ENCODE results near the gene RABGGTA. TPM values are rescaled to one million over a fixed set of nuclear protein-coding genes. Genes with fewer than 3 reads are reported as not detected.
A peak's percentile ranks its signal among the peaks of the same experiment; 100 is the strongest.
"Not testable (repeated sequence)": the region's sequence is repeated elsewhere in the genome, so short reads cannot be mapped to it uniquely, and the experiment has no call there.

Gene RABGGTA
- total RNA-seq, 6 experiments from 2014 or later = 25.4 to 31.4 (median 27.3) TPM

GRCh38 chr14:24219080-24219479 lies 52.3 kb downstream of the RABGGTA start:
- no peak for DNase-seq
- H3K36me3 Mint-ChIP-seq (ENCODE audit: low read depth) = 0 out of 2 replicates have a peak, but pooled peaks cover 5% of the 10 kb centered on the region
- H3K9me3 Mint-ChIP-seq = no peaks in the 10 kb centered on the region
- H3K4me3 Mint-ChIP-seq = no peak overlapping the region
- no peaks in the 10 kb centered on the region; the same call in 1 of the 2 replicates for H3K27me3 Mint-ChIP-seq (ENCODE audit: insufficient read depth)
- no peak overlapping the region; the same call in 1 of the 2 replicates for H3K27ac Mint-ChIP-seq
- TF ChIP-seq CTCF (IDR thresholded peaks at IDR 0.05) = no peak
- H3K4me1 Mint-ChIP-seq (ENCODE audit: low read depth) = peaks cover 29% of the 10 kb centered on the region

GRCh38 chr14:24216876-24217275 lies 54.5 kb downstream of the RABGGTA start:
- not testable (repeated sequence) for H3K4me3 Mint-ChIP-seq; H3K27me3 Mint-ChIP-seq (ENCODE audit: insufficient read depth); DNase-seq; H3K9me3 Mint-ChIP-seq; H3K36me3 Mint-ChIP-seq (ENCODE audit: low read depth)
- Mint-ChIP-seq H3K27ac (peak overlapping the region; percentile 4; the same call in 1 of the 2 replicates), H3K4me1 (ENCODE audit: low read depth) (peaks cover 38% of the 10 kb centered on the region)

- Mint-ChIP-seq H3K36me3 (ENCODE audit: low read depth) (peaks cover 11% of the 10 kb centered on the region; the same call in 1 of the 2 replicates), H3K4me1 (ENCODE audit: low read depth) (peaks cover 43% of the 10 kb centered on the region), H3K4me3 (peak overlapping the region; percentile 97), H3K27ac (peak overlapping the region; percentile 91), H3K9me3 (no peaks in the 10 kb centered on the region), H3K27me3 (ENCODE audit: insufficient read depth) (peaks cover 2% of the 10 kb centered on the region)
- DNase-seq = no peak
- no peak for TF ChIP-seq CTCF (IDR thresholded peaks at IDR 0.05)
Measured at GRCh38 chr14:24216345-24216699, 55.1 kb downstream of the RABGGTA start.

Other genes with a start within 250 kb of the RABGGTA start
- gene CARMIL3, start 219.6 kb downstream of the RABGGTA start, total RNA-seq (2021; fragmentation: NEBNext Ultra II Directional; extraction: Animal tissue kit (Norgen Biotek cat#: 25700)) = not detected
- not detected for gene CPNE6, start 200.0 kb downstream of the RABGGTA start, total RNA-seq (2021; fragmentation: NEBNext Ultra II Directional; extraction: Animal tissue kit (Norgen Biotek cat#: 25700))
- 10 to 100 TPM; 19.9 to 27.6 (median 24.0) TPM for gene PCK2, start 177.3 kb downstream of the RABGGTA start, total RNA-seq (2021; fragmentation: NEBNext Ultra II Directional; extraction: Animal tissue kit (Norgen Biotek cat#: 25700))
- 10 to 100 TPM; 28.1 to 36.3 (median 32.1) TPM for gene DCAF11, start 156.8 kb downstream of the RABGGTA start, total RNA-seq (2021; fragmentation: NEBNext Ultra II Directional; extraction: Animal tissue kit (Norgen Biotek cat#: 25700))
- under 1 TPM; 0.26 to 0.85 (median 0.49) TPM for gene NRL, start 156.6 kb downstream of the RABGGTA start, total RNA-seq (2021; fragmentation: NEBNext Ultra II Directional; extraction: Animal tissue kit (Norgen Biotek cat#: 25700))
- gene FITM1, start 140.9 kb downstream of the RABGGTA start, total RNA-seq (2021; fragmentation: NEBNext Ultra II Directional; extraction: Animal tissue kit (Norgen Biotek cat#: 25700)) = not detected
- 100 to 1,000 TPM in 4 of 6 experiments, 10 to 100 TPM in 2; 88.4 to 120 (median 113) TPM for gene PSME1, start 135.4 kb downstream of the RABGGTA start, total RNA-seq (2021; fragmentation: NEBNext Ultra II Directional; extraction: Animal tissue kit (Norgen Biotek cat#: 25700))
- 10 to 100 TPM; 13.2 to 17.0 (median 15.3) TPM for gene EMC9, start 130.0 kb downstream of the RABGGTA start, total RNA-seq (2021; fragmentation: NEBNext Ultra II Directional; extraction: Animal tissue kit (Norgen Biotek cat#: 25700))
- 100 to 1,000 TPM; 108 to 143 (median 136) TPM for gene PSME2, start 125.0 kb downstream of the RABGGTA start, total RNA-seq (2021; fragmentation: NEBNext Ultra II Directional; extraction: Animal tissue kit (Norgen Biotek cat#: 25700))
- 10 to 100 TPM; 38.5 to 53.6 (median 47.2) TPM for gene RNF31, start 124.1 kb downstream of the RABGGTA start, total RNA-seq (2021; fragmentation: NEBNext Ultra II Directional; extraction: Animal tissue kit (Norgen Biotek cat#: 25700))
- gene IRF9, start 110.3 kb downstream of the RABGGTA start, total RNA-seq (2021; fragmentation: NEBNext Ultra II Directional; extraction: Animal tissue kit (Norgen Biotek cat#: 25700)) = 10 to 100 TPM; 23.6 to 38.8 (median 32.3) TPM
- 1 to 10 TPM; 2.9 to 3.9 (median 3.2) TPM for gene REC8, start 99.5 kb downstream of the RABGGTA start, total RNA-seq (2021; fragmentation: NEBNext Ultra II Directional; extraction: Animal tissue kit (Norgen Biotek cat#: 25700))
- gene IPO4, start 82.8 kb downstream of the RABGGTA start, total RNA-seq (2021; fragmentation: NEBNext Ultra II Directional; extraction: Animal tissue kit (Norgen Biotek cat#: 25700)) = 10 to 100 TPM; 70.4 to 85.2 (median 79.4) TPM
- 10 to 100 TPM; 68.1 to 80.4 (median 71.0) TPM for gene TM9SF1, start 76.2 kb downstream of the RABGGTA start, total RNA-seq (2021; fragmentation: NEBNext Ultra II Directional; extraction: Animal tissue kit (Norgen Biotek cat#: 25700))
- under 1 TPM in 2 of 6 experiments, not detected in 4; 0.16 to 0.45 TPM for gene TSSK4, start 65.9 kb downstream of the RABGGTA start, total RNA-seq (2021; fragmentation: NEBNext Ultra II Directional; extraction: Animal tissue kit (Norgen Biotek cat#: 25700))
- 10 to 100 TPM; 32.4 to 41.1 (median 38.8) TPM for gene CHMP4A, start 58.1 kb downstream of the RABGGTA start, total RNA-seq (2021; fragmentation: NEBNext Ultra II Directional; extraction: Animal tissue kit (Norgen Biotek cat#: 25700))
- 10 to 100 TPM in 5 of 6 experiments, 1 to 10 TPM in 1; 9.8 to 14.4 (median 12.3) TPM for gene MDP1, start 55.5 kb downstream of the RABGGTA start, total RNA-seq (2021; fragmentation: NEBNext Ultra II Directional; extraction: Animal tissue kit (Norgen Biotek cat#: 25700))
- 100 to 1,000 TPM; 309 to 401 (median 372) TPM for gene NEDD8, start 39.2 kb downstream of the RABGGTA start, total RNA-seq (2021; fragmentation: NEBNext Ultra II Directional; extraction: Animal tissue kit (Norgen Biotek cat#: 25700))
- 10 to 100 TPM; 70.6 to 76.7 (median 73.6) TPM for gene GMPR2, start 38.7 kb downstream of the RABGGTA start, total RNA-seq (2021; fragmentation: NEBNext Ultra II Directional; extraction: Animal tissue kit (Norgen Biotek cat#: 25700))
- 10 to 100 TPM; 54.2 to 73.4 (median 67.5) TPM for gene TINF2, start 29.0 kb downstream of the RABGGTA start, total RNA-seq (2021; fragmentation: NEBNext Ultra II Directional; extraction: Animal tissue kit (Norgen Biotek cat#: 25700))
- 1 to 10 TPM in 5 of 6 experiments, under 1 TPM in 1; 0.97 to 2.9 (median 1.3) TPM for gene TGM1, start 8.4 kb downstream of the RABGGTA start, total RNA-seq (2021; fragmentation: NEBNext Ultra II Directional; extraction: Animal tissue kit (Norgen Biotek cat#: 25700))
- 10 to 100 TPM; 32.9 to 42.2 (median 39.1) TPM for gene DHRS1, start 28.2 kb upstream of the RABGGTA start, total RNA-seq (2021; fragmentation: NEBNext Ultra II Directional; extraction: Animal tissue kit (Norgen Biotek cat#: 25700))
- 10 to 100 TPM; 25.4 to 31.1 (median 28.1) TPM for gene NOP9, start 28.3 kb upstream of the RABGGTA start, total RNA-seq (2021; fragmentation: NEBNext Ultra II Directional; extraction: Animal tissue kit (Norgen Biotek cat#: 25700))
- under 1 TPM in 5 of 6 experiments, not detected in 1; 0.17 to 0.40 (median 0.20) TPM for gene CIDEB, start 36.4 kb upstream of the RABGGTA start, total RNA-seq (2021; fragmentation: NEBNext Ultra II Directional; extraction: Animal tissue kit (Norgen Biotek cat#: 25700))
- gene LTB4R2, start 38.5 kb upstream of the RABGGTA start, total RNA-seq (2021; fragmentation: NEBNext Ultra II Directional; extraction: Animal tissue kit (Norgen Biotek cat#: 25700)) = 1 to 10 TPM; 2.2 to 3.0 (median 2.3) TPM
- gene LTB4R, start 39.9 kb upstream of the RABGGTA start, total RNA-seq (2021; fragmentation: NEBNext Ultra II Directional; extraction: Animal tissue kit (Norgen Biotek cat#: 25700)) = 1 to 10 TPM; 1.5 to 2.9 (median 1.9) TPM
- under 1 TPM in 3 of 6 experiments, not detected in 3; 0.25 to 0.41 (median 0.34) TPM for gene ADCY4, start 63.5 kb upstream of the RABGGTA start, total RNA-seq (2021; fragmentation: NEBNext Ultra II Directional; extraction: Animal tissue kit (Norgen Biotek cat#: 25700))
- not detected for gene RIPK3, start 68.4 kb upstream of the RABGGTA start, total RNA-seq (2021; fragmentation: NEBNext Ultra II Directional; extraction: Animal tissue kit (Norgen Biotek cat#: 25700))
- 10 to 100 TPM; 73.4 to 81.9 (median 77.2) TPM for gene NFATC4, start 96.6 kb upstream of the RABGGTA start, total RNA-seq (2021; fragmentation: NEBNext Ultra II Directional; extraction: Animal tissue kit (Norgen Biotek cat#: 25700))
- 1 to 10 TPM; 3.9 to 6.3 (median 4.1) TPM for gene NYNRIN, start 127.4 kb upstream of the RABGGTA start, total RNA-seq (2021; fragmentation: NEBNext Ultra II Directional; extraction: Animal tissue kit (Norgen Biotek cat#: 25700))
- gene CBLN3, start 158.1 kb upstream of the RABGGTA start, total RNA-seq (2021; fragmentation: NEBNext Ultra II Directional; extraction: Animal tissue kit (Norgen Biotek cat#: 25700)) = 1 to 10 TPM; 3.3 to 5.0 (median 3.9) TPM
- 10 to 100 TPM; 25.4 to 29.2 (median 28.0) TPM for gene KHNYN, start 158.4 kb upstream of the RABGGTA start, total RNA-seq (2021; fragmentation: NEBNext Ultra II Directional; extraction: Animal tissue kit (Norgen Biotek cat#: 25700))
- gene SDR39U1, start 171.2 kb upstream of the RABGGTA start, total RNA-seq (2021; fragmentation: NEBNext Ultra II Directional; extraction: Animal tissue kit (Norgen Biotek cat#: 25700)) = 10 to 100 TPM; 29.6 to 35.7 (median 31.6) TPM
- not detected for gene CMA1, start 236.7 kb upstream of the RABGGTA start, total RNA-seq (2021; fragmentation: NEBNext Ultra II Directional; extraction: Animal tissue kit (Norgen Biotek cat#: 25700))